NCI-H82 treated with DMSO at 0.1 percent for 48 hours (cell line): ENCODE measurements around the gene AADACL3.
"Not testable (repeated sequence)": the region's sequence is repeated elsewhere in the genome, so short reads cannot be mapped to it uniquely, and the experiment has no call there.

Experiments
- DNase-seq: peaks from one replicate; lab custom pipeline; 2025; ENCODE audit not compliant: unreplicated experiment; lab: John Stamatoyannopoulos, UW

AADACL3 gene, protein sequence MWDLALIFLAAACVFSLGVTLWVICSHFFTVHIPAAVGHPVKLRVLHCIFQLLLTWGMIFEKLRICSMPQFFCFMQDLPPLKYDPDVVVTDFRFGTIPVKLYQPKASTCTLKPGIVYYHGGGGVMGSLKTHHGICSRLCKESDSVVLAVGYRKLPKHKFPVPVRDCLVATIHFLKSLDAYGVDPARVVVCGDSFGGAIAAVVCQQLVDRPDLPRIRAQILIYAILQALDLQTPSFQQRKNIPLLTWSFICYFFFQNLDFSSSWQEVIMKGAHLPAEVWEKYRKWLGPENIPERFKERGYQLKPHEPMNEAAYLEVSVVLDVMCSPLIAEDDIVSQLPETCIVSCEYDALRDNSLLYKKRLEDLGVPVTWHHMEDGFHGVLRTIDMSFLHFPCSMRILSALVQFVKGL

GRCh38 chr1:12715896-12716437 is at the start of gene AADACL3:
AADACL3 (plus strand) TSS chr1:12716110; CDS start chr1:12716177, 67 bp downstream.
- no peak for DNase-seq

DNA sequence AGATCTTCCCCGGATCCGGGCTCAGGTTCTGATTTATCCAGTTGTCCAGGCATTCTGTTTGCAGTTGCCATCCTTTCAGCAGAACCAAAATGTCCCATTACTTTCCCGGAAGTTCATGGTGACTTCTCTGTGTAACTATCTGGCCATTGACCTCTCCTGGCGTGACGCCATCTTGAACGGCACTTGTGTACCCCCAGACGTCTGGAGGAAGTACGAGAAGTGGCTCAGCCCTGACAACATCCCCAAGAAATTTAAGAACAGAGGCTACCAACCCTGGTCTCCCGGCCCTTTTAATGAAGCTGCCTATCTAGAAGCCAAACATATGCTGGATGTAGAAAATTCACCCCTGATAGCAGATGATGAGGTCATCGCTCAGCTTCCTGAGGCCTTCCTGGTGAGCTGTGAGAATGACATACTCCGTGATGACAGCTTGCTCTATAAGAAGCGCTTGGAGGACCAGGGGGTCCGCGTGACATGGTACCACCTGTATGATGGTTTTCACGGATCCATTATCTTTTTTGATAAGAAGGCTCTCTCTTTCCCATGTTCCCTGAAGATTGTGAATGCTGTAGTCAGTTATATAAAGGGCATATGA is 49.7 kb upstream of the AADACL3 start:
- no peak for DNase-seq

GRCh38 chr1:12669529-12670068 is 46.3 kb upstream of the AADACL3 start:
- DNase-seq = no peak

- no peak for DNase-seq
Measured at GRCh38 chr1:12674358-12674757, 41.6 kb upstream of the AADACL3 start.

- DNase-seq = not testable (repeated sequence)
Measured at GRCh38 chr1:12676122-12676521, 39.8 kb upstream of the AADACL3 start.

DNA sequence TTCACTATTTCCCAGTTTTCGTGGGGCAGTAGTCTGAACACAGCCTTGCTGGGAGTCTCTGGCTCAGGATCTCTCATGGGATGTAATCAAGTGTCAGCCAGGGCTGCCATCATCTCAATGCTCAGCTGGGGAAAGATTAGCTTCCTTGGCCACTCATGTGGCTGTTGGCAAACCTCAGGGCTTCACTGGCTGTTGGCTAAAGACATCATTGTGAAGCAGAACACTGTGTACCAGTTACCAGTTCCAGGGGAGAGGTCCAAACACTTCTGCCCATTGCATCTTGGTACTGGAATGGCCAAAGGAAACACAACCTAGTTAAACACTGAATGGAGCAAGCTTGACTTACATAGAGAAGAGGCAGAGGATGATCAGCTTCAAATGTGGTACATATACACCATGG is 38.3 kb upstream of the AADACL3 start:
- DNase-seq = no peak

DNA sequence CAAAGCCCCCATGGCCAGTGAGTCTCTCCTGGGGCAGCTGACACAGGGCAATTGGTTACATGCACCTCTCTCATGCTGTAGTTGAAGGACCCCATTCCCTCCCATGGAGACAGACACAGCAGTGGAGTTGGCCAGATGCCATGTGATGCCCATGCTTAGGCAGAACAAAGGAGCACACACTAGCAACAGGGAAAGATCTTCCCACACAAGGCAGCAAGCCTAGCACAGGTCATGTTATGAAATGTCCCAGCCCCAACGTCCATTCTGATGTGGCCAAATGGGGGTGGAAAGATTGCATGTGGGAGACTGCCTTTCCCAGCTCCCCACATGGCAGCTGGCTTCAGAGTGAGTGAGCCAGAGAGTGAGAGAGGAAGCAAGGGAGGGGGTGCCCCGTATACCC is 37.6 kb upstream of the AADACL3 start:
- no peak for DNase-seq

GRCh38 chr1:12678820-12679219 is 37.1 kb upstream of the AADACL3 start:
- DNase-seq = no peak

GRCh38 chr1:12690156-12690555 is 25.8 kb upstream of the AADACL3 start:
- DNase-seq = no peak

- DNase-seq = no peak
Measured at GRCh38 chr1:12692967-12693782, 22.7 kb upstream of the AADACL3 start.

DNA sequence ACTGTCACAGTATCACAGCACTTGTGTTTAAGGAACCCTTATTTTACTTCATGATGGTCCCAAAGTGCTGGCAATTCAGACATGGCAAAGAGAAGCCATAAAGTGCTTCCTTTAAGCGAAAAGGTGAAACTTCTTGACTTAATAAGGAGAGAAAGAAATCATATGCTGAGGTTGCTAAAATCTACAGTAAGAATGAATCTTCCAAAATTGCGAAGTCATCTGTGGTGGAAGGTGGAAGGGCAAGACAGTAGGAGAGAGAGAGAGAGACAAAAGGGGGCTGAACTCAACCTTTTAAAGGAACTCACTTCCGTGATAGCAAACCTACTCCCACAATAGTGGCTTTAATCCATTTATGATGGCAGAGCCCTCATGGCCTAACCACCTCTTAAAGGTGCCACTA is 19.3 kb upstream of the AADACL3 start:
- DNase-seq = no peak

DNA sequence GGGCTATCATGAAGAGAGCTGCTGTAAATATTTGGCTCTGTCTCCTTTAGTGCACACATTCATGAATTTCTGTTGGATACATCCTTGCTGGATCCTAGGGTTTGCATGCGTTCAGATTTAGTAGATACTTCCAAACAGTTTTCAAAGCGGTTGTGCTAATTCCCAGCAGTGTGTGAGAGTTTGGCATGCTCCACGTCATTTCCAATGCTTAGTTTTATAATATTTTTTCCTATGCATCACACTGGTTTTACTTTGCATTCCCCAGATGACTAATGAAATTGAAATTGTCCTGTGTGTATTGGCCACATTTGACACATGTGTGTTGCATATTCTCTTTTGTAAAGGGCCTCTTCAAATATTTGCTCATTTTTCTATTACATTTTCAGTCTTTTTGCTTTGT is 18.5 kb upstream of the AADACL3 start:
- DNase-seq = no peak

DNA sequence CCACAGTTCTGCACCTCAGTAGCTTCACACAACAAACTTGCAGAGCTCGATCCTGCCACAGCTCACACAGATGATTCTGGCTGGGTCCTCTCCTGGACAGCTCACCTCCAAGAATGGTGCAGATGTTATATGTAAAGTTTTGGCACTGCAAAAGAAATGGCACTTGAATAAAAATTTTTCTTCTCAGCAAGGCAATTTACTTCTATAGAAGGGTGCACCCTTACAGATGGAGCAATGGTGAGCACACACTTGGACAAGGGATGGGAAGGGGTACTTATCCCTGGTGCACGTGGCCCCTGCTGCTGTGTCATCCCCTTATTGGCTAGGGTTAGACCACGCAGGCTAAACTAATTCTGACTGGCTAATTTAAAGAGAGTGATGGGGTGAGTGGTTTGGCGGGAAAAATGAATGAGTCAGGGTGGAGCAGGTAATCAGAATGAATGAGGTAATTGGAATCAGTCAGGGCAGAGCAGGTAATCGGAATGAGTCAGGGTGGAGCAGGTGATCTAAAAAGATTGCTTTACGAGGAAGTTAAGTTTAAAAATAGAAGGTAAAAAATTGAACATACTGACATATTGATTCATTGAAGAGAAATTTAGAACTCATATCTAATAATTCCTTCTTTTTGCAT is 12.0 kb upstream of the AADACL3 start:
- no peak for DNase-seq

GRCh38 chr1:12706061-12706460 is 9.8 kb upstream of the AADACL3 start:
- DNase-seq = no peak

DNA sequence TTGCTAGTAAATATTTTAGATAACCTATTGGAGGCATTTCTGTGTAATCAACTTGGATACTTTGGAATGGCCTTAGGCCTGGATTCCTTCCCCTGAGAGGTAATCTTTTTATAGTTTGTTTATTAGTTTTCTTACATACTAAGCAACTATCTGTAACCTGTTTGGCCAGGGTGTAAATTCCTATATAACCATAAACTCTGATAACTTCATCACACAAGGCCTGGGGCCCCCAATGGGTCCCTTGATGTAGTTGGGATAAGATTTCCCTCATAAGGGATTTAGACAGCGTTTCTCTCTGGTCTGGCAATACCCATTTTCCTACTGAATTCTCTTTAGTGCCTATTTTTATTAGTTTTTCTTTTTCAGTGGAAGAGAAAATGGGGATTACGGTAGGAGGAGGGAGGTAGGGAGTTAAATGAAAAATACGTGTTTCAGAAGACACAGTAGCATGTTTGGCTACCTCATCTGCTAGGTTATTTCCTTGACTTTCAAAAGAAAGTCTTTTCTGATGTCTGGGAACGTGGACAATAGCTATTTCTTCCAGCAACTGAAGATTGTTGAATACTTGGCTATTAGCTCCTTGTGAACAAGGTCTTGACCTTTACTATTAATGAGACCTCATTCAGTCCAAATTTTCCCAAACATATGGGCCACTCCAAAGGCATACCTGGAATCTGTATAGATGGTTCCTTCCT is 7.4 kb upstream of the AADACL3 start:
- DNase-seq = no peak

DNA sequence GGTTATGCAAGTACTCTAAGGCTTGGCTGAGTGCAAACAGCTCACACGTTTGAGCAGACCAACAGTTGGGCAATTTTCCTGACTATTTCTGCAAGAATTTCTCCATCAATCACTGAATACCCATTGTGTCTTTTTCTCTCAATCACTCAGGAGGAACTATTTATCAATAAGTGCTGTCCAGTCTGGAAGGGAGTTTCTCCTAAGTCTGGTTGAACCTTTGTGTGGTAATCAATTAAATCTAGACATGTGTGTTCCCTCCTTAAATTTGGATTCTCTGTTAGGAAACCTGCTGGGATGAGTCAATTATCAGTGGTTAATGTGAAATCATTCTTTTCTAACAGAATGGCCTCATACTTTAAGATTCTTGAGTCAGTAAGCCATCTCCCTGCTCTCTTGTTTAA is 6.8 kb upstream of the AADACL3 start:
- no peak for DNase-seq

DNA sequence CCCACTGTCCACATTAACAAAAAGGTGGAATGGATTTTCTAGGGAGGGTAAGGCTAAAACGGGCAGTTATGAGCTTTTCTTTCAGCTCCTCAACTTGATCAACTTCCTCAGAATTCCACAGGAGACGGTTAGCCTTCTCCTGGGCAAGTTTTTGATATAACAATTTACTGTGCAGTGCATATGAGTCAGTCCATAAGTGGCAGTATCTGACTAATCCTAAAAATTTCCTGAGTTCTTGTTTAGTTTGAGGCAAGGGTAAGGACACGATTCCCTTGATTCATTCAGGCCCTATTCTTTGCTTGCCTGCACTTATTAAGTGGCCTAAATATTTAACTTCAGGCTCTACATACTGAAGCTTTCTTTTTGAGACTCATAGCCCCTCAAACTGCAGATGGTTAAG is 6.2 kb upstream of the AADACL3 start:
- DNase-seq = no peak

GRCh38 chr1:12711536-12711935 is 4.4 kb upstream of the AADACL3 start:
- DNase-seq = no peak

DNA sequence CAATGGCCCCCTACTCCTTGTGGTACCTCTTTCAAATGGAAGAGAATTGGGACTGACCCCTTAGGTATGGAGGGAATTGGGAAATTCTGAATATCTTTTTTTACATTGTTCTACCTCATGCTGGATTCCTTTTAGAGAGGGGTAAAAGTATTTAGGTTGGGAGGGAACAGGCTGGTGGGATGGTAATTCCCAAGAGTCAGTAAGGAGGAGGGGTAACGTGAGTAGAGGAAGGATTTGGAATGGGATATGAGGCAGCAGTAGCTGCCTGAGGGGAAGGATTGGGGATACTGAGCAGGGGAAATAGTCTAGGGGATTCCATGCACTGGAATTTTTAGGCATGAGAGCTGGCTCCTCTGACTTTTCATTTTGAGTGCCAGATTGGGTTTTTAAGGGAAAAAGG is 3.8 kb upstream of the AADACL3 start:
- no peak for DNase-seq

DNA sequence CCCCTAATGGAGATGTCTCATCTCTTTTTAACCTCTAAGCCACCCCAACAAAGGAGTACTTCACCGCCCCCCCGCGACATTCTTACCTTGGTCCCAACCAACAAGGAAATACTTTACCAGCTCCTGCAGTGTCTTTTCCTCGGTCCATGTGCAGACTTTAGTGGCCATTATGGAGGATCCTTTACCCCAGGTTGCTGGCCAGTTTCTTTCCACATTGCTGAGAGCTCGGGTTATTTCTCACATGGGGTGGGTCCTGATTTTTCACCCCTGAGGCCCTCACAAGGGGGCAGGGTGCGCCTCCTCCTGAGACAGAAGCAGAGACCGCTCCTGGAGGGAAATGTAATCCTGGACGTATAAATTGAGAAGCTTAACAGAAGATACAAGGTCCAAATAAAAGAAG is 3.0 kb upstream of the AADACL3 start:
- no peak for DNase-seq
